ENCODE results near the gene PILRA. TPM values are rescaled to one million over a fixed set of nuclear protein-coding genes. Genes with fewer than 3 reads are reported as not detected.

Gene PILRA
- total and polyA plus RNA-seq, 2 of the 8 experiments (the other 6 are each of a cell fraction or from before 2014, with no cell fraction given): 7.6 to 10.6 TPM

DNA sequence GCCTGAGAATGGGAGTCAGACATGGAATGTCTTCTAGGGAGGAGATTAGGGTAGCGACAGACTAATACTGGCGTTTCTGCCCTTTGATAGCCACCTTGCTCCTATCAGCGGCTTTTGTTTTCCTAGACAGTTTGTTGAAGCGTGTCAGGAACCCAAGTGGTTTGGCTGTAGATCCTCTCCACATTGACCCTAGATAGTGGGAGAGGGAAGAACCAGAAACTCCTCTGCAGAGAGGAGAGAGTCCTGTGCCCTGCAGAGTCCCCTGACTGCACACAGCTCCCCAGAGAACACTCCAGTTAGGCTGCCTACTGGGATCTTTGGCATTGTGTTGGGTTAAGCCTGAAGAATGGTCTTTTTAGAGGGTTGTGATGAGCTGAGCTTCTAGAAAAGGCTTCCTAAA, 58.8 kb downstream of the PILRA start (continued):
- TF ChIP-seq, protein P1, sequence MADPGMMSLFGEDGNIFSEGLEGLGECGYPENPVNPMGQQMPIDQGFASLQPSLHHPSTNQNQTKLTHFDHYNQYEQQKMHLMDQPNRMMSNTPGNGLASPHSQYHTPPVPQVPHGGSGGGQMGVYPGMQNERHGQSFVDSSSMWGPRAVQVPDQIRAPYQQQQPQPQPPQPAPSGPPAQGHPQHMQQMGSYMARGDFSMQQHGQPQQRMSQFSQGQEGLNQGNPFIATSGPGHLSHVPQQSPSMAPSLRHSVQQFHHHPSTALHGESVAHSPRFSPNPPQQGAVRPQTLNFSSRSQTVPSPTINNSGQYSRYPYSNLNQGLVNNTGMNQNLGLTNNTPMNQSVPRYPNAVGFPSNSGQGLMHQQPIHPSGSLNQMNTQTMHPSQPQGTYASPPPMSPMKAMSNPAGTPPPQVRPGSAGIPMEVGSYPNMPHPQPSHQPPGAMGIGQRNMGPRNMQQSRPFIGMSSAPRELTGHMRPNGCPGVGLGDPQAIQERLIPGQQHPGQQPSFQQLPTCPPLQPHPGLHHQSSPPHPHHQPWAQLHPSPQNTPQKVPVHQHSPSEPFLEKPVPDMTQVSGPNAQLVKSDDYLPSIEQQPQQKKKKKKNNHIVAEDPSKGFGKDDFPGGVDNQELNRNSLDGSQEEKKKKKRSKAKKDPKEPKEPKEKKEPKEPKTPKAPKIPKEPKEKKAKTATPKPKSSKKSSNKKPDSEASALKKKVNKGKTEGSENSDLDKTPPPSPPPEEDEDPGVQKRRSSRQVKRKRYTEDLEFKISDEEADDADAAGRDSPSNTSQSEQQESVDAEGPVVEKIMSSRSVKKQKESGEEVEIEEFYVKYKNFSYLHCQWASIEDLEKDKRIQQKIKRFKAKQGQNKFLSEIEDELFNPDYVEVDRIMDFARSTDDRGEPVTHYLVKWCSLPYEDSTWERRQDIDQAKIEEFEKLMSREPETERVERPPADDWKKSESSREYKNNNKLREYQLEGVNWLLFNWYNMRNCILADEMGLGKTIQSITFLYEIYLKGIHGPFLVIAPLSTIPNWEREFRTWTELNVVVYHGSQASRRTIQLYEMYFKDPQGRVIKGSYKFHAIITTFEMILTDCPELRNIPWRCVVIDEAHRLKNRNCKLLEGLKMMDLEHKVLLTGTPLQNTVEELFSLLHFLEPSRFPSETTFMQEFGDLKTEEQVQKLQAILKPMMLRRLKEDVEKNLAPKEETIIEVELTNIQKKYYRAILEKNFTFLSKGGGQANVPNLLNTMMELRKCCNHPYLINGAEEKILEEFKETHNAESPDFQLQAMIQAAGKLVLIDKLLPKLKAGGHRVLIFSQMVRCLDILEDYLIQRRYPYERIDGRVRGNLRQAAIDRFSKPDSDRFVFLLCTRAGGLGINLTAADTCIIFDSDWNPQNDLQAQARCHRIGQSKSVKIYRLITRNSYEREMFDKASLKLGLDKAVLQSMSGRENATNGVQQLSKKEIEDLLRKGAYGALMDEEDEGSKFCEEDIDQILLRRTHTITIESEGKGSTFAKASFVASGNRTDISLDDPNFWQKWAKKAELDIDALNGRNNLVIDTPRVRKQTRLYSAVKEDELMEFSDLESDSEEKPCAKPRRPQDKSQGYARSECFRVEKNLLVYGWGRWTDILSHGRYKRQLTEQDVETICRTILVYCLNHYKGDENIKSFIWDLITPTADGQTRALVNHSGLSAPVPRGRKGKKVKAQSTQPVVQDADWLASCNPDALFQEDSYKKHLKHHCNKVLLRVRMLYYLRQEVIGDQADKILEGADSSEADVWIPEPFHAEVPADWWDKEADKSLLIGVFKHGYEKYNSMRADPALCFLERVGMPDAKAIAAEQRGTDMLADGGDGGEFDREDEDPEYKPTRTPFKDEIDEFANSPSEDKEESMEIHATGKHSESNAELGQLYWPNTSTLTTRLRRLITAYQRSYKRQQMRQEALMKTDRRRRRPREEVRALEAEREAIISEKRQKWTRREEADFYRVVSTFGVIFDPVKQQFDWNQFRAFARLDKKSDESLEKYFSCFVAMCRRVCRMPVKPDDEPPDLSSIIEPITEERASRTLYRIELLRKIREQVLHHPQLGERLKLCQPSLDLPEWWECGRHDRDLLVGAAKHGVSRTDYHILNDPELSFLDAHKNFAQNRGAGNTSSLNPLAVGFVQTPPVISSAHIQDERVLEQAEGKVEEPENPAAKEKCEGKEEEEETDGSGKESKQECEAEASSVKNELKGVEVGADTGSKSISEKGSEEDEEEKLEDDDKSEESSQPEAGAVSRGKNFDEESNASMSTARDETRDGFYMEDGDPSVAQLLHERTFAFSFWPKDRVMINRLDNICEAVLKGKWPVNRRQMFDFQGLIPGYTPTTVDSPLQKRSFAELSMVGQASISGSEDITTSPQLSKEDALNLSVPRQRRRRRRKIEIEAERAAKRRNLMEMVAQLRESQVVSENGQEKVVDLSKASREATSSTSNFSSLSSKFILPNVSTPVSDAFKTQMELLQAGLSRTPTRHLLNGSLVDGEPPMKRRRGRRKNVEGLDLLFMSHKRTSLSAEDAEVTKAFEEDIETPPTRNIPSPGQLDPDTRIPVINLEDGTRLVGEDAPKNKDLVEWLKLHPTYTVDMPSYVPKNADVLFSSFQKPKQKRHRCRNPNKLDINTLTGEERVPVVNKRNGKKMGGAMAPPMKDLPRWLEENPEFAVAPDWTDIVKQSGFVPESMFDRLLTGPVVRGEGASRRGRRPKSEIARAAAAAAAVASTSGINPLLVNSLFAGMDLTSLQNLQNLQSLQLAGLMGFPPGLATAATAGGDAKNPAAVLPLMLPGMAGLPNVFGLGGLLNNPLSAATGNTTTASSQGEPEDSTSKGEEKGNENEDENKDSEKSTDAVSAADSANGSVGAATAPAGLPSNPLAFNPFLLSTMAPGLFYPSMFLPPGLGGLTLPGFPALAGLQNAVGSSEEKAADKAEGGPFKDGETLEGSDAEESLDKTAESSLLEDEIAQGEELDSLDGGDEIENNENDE (IDR thresholded peaks at IDR 0.05; ENCODE audit: insufficient replicate concordance, low read length): no peak
- TF ChIP-seq SIX5 (IDR thresholded peaks at IDR 0.05; ENCODE audit: low read depth, low read length) (no peak), TCF12 (IDR thresholded peaks at IDR 0.05; ENCODE audit: low read depth, low read length) (no peak), GABPA (IDR thresholded peaks at IDR 0.05; ENCODE audit: borderline replicate concordance, insufficient read depth, low read length) (no peak), CTBP2 (IDR thresholded peaks at IDR 0.05; ENCODE audit: borderline replicate concordance, insufficient read depth, insufficient read length, low read length) (no peak), POLR2A (IDR thresholded peaks at IDR 0.05; ENCODE audit: control extremely low read depth in 1 of 2, low read depth in 2 of 2, low read length in 2 of 2) (no peak), SRF (IDR thresholded peaks at IDR 0.05; ENCODE audit: low read depth, low read length) (no peak)
